Neuronal stem cell (in vitro differentiated cells): ENCODE measurements around the gene EPB41L5. TPM values are rescaled to one million over a fixed set of nuclear protein-coding genes. Genes with fewer than 3 reads are reported as not detected.

Source experiments
- DNase-seq: peaks from one replicate; pipeline ENCODE4 v3.0.0-alpha.2; 2013; ENCODE audit warnings: low spot score
- H2AFZ ChIP-seq: one replicate; pipeline ENCODE4 v1.6.1; 2013; ENCODE audit warnings: mild to moderate bottlenecking, low read length, inconsistent platforms
- H2AK5ac ChIP-seq: 2 replicates; pipeline ENCODE4 v1.6.1; 2013; ENCODE audit warnings: low read depth, mild to moderate bottlenecking, inconsistent platforms, low read length, moderate library complexity, mixed read lengths
- H2BK120ac ChIP-seq: 2 replicates; pipeline ENCODE4 v1.6.1; 2013; ENCODE audit warnings: low read depth, mild to moderate bottlenecking, inconsistent platforms, low read length, moderate library complexity, mixed read lengths
- H2BK12ac ChIP-seq: one replicate; pipeline ENCODE4 v1.6.1; 2013; ENCODE audit warnings: low read length, inconsistent platforms
- H2BK15ac ChIP-seq: 2 replicates; pipeline ENCODE4 v1.6.1; 2013; ENCODE audit warnings: mild to moderate bottlenecking, low read length, inconsistent platforms, mixed read lengths
- H2BK5ac ChIP-seq: one replicate; pipeline ENCODE4 v1.6.1; 2013; ENCODE audit warnings: inconsistent platforms, mild to moderate bottlenecking, low read length, moderate library complexity
- H3K14ac ChIP-seq: one replicate; pipeline ENCODE4 v1.6.1; 2013; ENCODE audit warnings: low read length, inconsistent platforms
- H3K18ac ChIP-seq: 2 replicates; pipeline ENCODE4 v1.6.1; 2013; ENCODE audit warnings: low read length, inconsistent platforms
- H3K23ac ChIP-seq: 2 replicates; pipeline ENCODE4 v1.6.1; 2013; ENCODE audit warnings: low read depth, mild to moderate bottlenecking, mixed read lengths, low read length, inconsistent platforms; ENCODE audit not compliant: poor library complexity
- H3K27ac ChIP-seq: replicated peaks from 3 replicates; pipeline ENCODE4 v1.5.1; 2013; ENCODE audit warnings: low read length, inconsistent platforms
- H3K27me3 ChIP-seq, 3 experiments: 2 replicates each; pipeline ENCODE4 v1.6.1; 2013; ENCODE audit warnings: low read length in 3 of 3, mild to moderate bottlenecking in 2 of 3, inconsistent platforms in 1 of 3, low read depth in 1 of 3, mixed read lengths in 1 of 3, moderate library complexity in 1 of 3; ENCODE audit not compliant: control insufficient read depth in 3 of 3, insufficient read depth in 3 of 3
- H3K36me3 ChIP-seq, 2 donors: replicated peaks in 1 of 2; 2 replicates each; pipeline ENCODE4 v1.6.1; 2013; ENCODE audit warnings: low read length in 2 of 2; ENCODE audit not compliant: control insufficient read depth in 2 of 2, insufficient read depth in 2 of 2
- H3K4ac ChIP-seq: 2 replicates; pipeline ENCODE4 v1.6.1; 2013; ENCODE audit warnings: inconsistent platforms, mild to moderate bottlenecking, low read length, moderate library complexity
- H3K4me1 ChIP-seq, 2 donors: 1 replicate in 1 of 2; 2 replicates in 1 of 2; pipeline ENCODE4 v1.6.1; 2013; ENCODE audit warnings: low read length in 2 of 2, low read depth in 1 of 2; ENCODE audit not compliant: control insufficient read depth in 2 of 2, insufficient read depth in 1 of 2
- H3K4me2 ChIP-seq: one replicate; pipeline ENCODE4 v1.6.1; 2013; ENCODE audit warnings: mild to moderate bottlenecking, low read length, inconsistent platforms; ENCODE audit not compliant: insufficient read depth, poor library complexity, severe bottlenecking
- H3K4me3 ChIP-seq, 2 donors: 2 replicates each; pipeline ENCODE4 v1.5.1; 2013; ENCODE audit warnings: low read length in 2 of 2, mild to moderate bottlenecking in 2 of 2, inconsistent platforms in 1 of 2, moderate library complexity in 1 of 2
- H3K79me1 ChIP-seq: one replicate; pipeline ENCODE4 v1.6.1; 2013; ENCODE audit warnings: low read depth, mild to moderate bottlenecking, inconsistent platforms, low read length, moderate library complexity
- H3K9ac ChIP-seq: one replicate; pipeline ENCODE4 v1.6.1; 2013; ENCODE audit warnings: mild to moderate bottlenecking, low read depth, low read length, inconsistent platforms; ENCODE audit not compliant: poor library complexity
- H3K9me3 ChIP-seq, 2 donors: replicated peaks in 1 of 2; 2 replicates each; pipeline versions ENCODE3 to v1.6.1; 2013; ENCODE audit warnings: low read length in 2 of 2, mild to moderate bottlenecking in 2 of 2, inconsistent platforms in 1 of 2, low read depth in 1 of 2, mixed read lengths in 1 of 2, moderate library complexity in 1 of 2; ENCODE audit not compliant: control insufficient read depth in 2 of 2, insufficient read depth in 1 of 2
- H4K8ac ChIP-seq: one replicate; pipeline ENCODE4 v1.6.1; 2013; ENCODE audit warnings: low read depth, mild to moderate bottlenecking, inconsistent platforms, low read length, moderate library complexity
- H4K91ac ChIP-seq: one replicate; pipeline ENCODE4 v1.6.1; 2013; ENCODE audit warnings: low read length, low read depth, mild to moderate bottlenecking, inconsistent platforms; ENCODE audit not compliant: poor library complexity
- WGBS, 2 donors: extraction: QIAGEN DNeasy Blood & Tissue Kit; methylation state at CpG; one replicate each; pipeline ENCODE4 v1.1.7; 2013; ENCODE audit warnings: missing lambda C conversion rate in 2 of 2, mixed read lengths in 1 of 2; ENCODE audit not compliant: insufficient read length in 2 of 2, insufficient replicate concordance in 1 of 2; ENCODE audit errors: extremely low coverage in 2 of 2; 5-methylcytosine and 5-hydroxymethylcytosine counted together
- small RNA-seq: library from polyadenylated mRNA; stranded (forward); fragments of <200 nt; extraction: miRNeasy Mini kit (QIAGEN cat#:217004); gene quantifications from one replicate; pipeline ENCODE3, GENCODE V24; 2013; ENCODE audit not compliant: insufficient read depth

EPB41L5 gene

DNA sequence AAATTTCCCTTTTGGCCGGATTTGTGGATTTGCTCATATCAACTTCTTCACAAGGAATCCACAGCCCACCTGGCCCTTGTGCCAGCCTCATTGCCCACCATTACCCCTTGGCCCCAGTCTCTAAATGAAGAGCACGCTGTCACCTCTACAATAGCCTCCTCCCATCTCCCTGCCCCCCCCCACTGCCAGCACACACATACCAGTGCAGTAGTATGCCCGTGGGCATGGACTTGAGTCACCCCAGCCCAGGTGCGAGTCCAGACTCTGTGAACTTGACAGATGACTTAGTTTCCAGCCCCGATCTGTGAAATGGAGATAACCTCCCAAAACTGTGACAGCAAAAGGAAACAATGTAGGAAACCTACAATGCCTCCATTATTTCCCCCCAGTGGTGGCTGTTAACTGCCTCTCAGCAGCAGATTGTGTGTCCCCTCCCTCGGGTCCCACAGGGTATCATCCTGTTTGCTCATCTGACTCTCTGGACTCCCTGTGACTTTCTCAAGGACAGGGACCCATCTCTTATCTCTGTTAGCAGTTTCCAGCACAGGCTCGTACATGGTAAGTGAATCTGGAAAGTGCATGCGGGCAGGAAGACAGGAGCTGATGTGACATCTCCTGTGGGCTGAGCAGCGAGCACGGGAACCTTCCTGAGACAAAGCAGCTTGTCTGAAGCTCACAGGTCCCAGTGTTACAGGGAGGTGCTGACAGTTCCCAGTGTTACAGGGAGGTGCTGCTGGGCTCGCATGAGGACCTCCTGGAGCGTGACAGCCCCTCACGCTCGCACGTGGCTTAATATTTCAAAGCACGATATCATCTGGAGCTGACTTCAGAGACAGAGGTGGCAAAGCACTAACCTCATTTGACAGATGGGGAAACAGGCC, 214.5 kb downstream of the EPB41L5 start:
- Histone ChIP-seq H3K9ac (no peak overlapping the region), H4K91ac (no peak overlapping the region), H3K4me2 (no peak overlapping the region), H3K36me3 (peaks cover 0 to 2% of the 10 kb centered on the region in 2 donors), H3K18ac (no peak overlapping the region), H2AFZ (no peak overlapping the region), H3K23ac (no peak overlapping the region), H3K27ac (no peak overlapping the region), H3K79me1 (peaks cover 4% of the 10 kb centered on the region), H2BK15ac (peak overlapping the region; percentile 35), H2BK12ac (no peak overlapping the region), H3K14ac (peak overlapping the region; percentile 27), H3K9me3 (peaks cover 4 to 5% of the 10 kb centered on the region in 2 donors), H3K4ac (no peak overlapping the region), H2AK5ac (peak overlapping the region; percentile 38), H3K4me3 (no peak overlapping the region), H2BK5ac (no peak overlapping the region), H4K8ac (no peak overlapping the region), H3K4me1 (no peaks in the 10 kb centered on the region), H3K27me3 (peaks cover 0 to 71% (median 8%) of the 10 kb centered on the region in 3 experiments), H2BK120ac (no peak overlapping the region)
- WGBS, 2 donors: no CpG with 5 or more reads among the region's 16 CpGs
- no peak for DNase-seq

DNA sequence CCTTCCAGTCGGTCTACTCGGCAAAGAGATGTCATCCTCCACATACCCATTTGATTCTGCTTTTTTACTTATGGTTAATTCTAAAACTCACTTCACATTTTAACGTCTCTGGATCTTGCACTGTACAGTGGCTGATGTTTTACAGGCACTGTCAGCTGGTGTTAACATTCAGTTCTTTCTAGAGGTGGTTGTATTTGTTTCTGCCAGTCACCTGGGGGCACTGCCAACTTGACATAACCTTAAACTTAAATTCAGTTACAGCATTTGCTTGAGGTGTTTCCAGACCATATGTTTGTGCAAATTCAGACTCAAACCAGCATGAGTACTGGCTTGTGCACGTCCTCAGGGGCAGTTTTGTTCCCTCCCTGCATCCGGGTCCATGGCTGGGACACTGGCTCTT, 215.6 kb downstream of the EPB41L5 start:
- no peak overlapping the region for H2BK5ac ChIP-seq
- no peaks in the 10 kb centered on the region for H3K9me3 ChIP-seq
- no peaks in the 10 kb centered on the region for H3K36me3 ChIP-seq
- no peak overlapping the region for H2BK120ac ChIP-seq
- no peak overlapping the region for H3K4ac ChIP-seq
- no peak overlapping the region for H3K27ac ChIP-seq
- peaks cover 0 to 71% (median 8%) of the 10 kb centered on the region in 3 experiments for H3K27me3 ChIP-seq
- DNase-seq: no peak
- H4K91ac ChIP-seq: no peak overlapping the region
- no peak overlapping the region for H2AFZ ChIP-seq
- WGBS, 2 donors: no CpG with 5 or more reads among the region's 5 CpGs
- no peaks in the 10 kb centered on the region for H3K4me1 ChIP-seq
- H3K23ac ChIP-seq: no peak overlapping the region
- no peak overlapping the region for H3K9ac ChIP-seq
- H3K4me2 ChIP-seq: no peak overlapping the region
- no peak overlapping the region for H3K4me3 ChIP-seq
- no peak overlapping the region for H3K14ac ChIP-seq
- no peak overlapping the region for H2AK5ac ChIP-seq
- H2BK12ac ChIP-seq: no peak overlapping the region
- no peak overlapping the region for H4K8ac ChIP-seq
- H2BK15ac ChIP-seq: no peak overlapping the region
- no peak overlapping the region for H3K18ac ChIP-seq
- H3K79me1 ChIP-seq: no peaks in the 10 kb centered on the region

Small RNA genes within 50 kb of the gene (small RNA-seq; reads per million reads assigned to genes)
- gene MTND4LP14 (not detected), gene RF00019 (not detected)
